Tibial nerve (tissue), 3 donors: ENCODE data around the gene ARPC1B.

Experiments
- POLR2A ChIP-seq, 2 donors: fragments of 450-650 bp; IDR thresholded peaks; one replicate each; pipeline ENCODE4 v1.6.1; 2017; ENCODE audit warnings: antibody characterized with exemption in 2 of 2, mild to moderate bottlenecking in 2 of 2, moderate library complexity in 2 of 2
- TF ChIP-seq, protein P1 (sequence below), 5 experiments: fragments of 200-600 bp in 3 of 5; fragments of 450-650 bp in 2 of 5; sonication (generic) in 3 of 5; IDR thresholded peaks; one replicate each; pipeline ENCODE4 v1.5.1; 2016 to 2019; ENCODE audit warnings: antibody characterized with exemption in 5 of 5, mild to moderate bottlenecking in 3 of 5, moderate library complexity in 2 of 5

DNA sequence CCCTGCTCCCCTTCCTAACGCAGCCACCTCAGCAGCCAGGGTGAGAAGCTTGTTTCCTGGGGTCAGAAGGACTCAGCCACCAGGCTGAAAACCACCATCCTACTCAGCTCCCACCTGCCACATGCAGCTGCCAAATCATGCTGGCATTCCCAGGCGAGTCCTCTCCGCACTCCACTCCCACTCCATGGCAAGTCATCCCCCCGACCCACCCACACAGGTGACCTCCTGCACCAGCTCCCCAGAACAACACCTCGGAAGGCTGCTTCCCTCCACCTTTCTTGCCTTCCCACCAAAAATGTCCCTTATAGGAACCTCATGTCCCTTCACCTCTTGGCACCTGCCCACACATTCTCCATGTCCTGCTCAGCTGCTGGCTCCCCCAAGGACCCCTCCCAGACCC lies 29.2 kb downstream of the ARPC1B start:
- TF ChIP-seq, protein P1, sequence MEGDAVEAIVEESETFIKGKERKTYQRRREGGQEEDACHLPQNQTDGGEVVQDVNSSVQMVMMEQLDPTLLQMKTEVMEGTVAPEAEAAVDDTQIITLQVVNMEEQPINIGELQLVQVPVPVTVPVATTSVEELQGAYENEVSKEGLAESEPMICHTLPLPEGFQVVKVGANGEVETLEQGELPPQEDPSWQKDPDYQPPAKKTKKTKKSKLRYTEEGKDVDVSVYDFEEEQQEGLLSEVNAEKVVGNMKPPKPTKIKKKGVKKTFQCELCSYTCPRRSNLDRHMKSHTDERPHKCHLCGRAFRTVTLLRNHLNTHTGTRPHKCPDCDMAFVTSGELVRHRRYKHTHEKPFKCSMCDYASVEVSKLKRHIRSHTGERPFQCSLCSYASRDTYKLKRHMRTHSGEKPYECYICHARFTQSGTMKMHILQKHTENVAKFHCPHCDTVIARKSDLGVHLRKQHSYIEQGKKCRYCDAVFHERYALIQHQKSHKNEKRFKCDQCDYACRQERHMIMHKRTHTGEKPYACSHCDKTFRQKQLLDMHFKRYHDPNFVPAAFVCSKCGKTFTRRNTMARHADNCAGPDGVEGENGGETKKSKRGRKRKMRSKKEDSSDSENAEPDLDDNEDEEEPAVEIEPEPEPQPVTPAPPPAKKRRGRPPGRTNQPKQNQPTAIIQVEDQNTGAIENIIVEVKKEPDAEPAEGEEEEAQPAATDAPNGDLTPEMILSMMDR (IDR thresholded peaks at IDR 0.05) = no peak
- TF ChIP-seq POLR2A (IDR thresholded peaks at IDR 0.05) = no peak
